Spleen (tissue), 11 donors: Measurements from ENCODE around the gene KRT12. TPM values are rescaled to one million over a fixed set of nuclear protein-coding genes. Genes with fewer than 3 reads are reported as not detected.

Experiments used
- DNase-seq: peaks from one replicate; pipeline ENCODE4 v3.0.0-alpha.2; 2020
- H3K27ac ChIP-seq, 8 donors: fragments of 200-600 bp; sonication (generic) in 7 of 8; 1 replicate in 4 of 8; 2 replicates in 4 of 8; pipeline versions ENCODE4 v1.5.0 to v1.8.0; 2016 to 2021; ENCODE audit warnings: inconsistent platforms in 4 of 8, mild to moderate bottlenecking in 4 of 8, moderate library complexity in 1 of 8
- H3K27me3 ChIP-seq, 7 donors: fragments of 200-600 bp; sonication (generic) in 6 of 7; replicated peaks in 1 of 7; 1 replicate in 4 of 7; 2 replicates in 3 of 7; pipeline versions ENCODE4 v1.5.0 to v1.8.0; 2016 to 2021; ENCODE audit warnings: inconsistent platforms in 3 of 7, mild to moderate bottlenecking in 1 of 7
- H3K36me3 ChIP-seq, 6 donors: fragments of 200-600 bp; sonication (generic) in 5 of 6; 1 replicate in 4 of 6; 2 replicates in 2 of 6; pipeline versions ENCODE4 v1.5.0 to v1.8.0; 2016 to 2021; ENCODE audit warnings: inconsistent platforms in 2 of 6
- H3K4me1 ChIP-seq, 6 donors: fragments of 200-600 bp; sonication (generic) in 5 of 6; 1 replicate in 3 of 6; 2 replicates in 3 of 6; pipeline versions ENCODE4 v1.5.0 to v1.8.0; 2016 to 2021; ENCODE audit warnings: inconsistent platforms in 3 of 6
- H3K4me3 ChIP-seq, 8 donors: fragments of 200-600 bp; sonication (generic) in 7 of 8; 1 replicate in 4 of 8; 2 replicates in 4 of 8; pipeline versions ENCODE4 v1.5.0 to v1.8.0; 2016 to 2021; ENCODE audit warnings: inconsistent platforms in 4 of 8, mild to moderate bottlenecking in 4 of 8, moderate library complexity in 2 of 8
- H3K9me3 ChIP-seq, 8 donors: fragments of 200-600 bp; sonication (generic) in 7 of 8; 1 replicate in 4 of 8; 2 replicates in 4 of 8; pipeline versions ENCODE4 v1.5.0 to v1.8.0; 2016 to 2021; ENCODE audit warnings: inconsistent platforms in 4 of 8
- POLR2A ChIP-seq, 3 donors: fragments of 450-650 bp; IDR thresholded peaks; one replicate each; pipeline ENCODE4 v1.5.1; 2017; ENCODE audit warnings: antibody characterized with exemption in 3 of 3, mild to moderate bottlenecking in 1 of 3
- POLR2AphosphoS5 ChIP-seq, 3 donors: sonication (generic); formaldehyde crosslinking; IDR thresholded peaks; one replicate each; pipeline ENCODE4 v1.5.1; 2017; ENCODE audit warnings: antibody characterized with exemption in 3 of 3
- WGBS, 5 donors: extraction: QIAGEN DNeasy Blood & Tissue Kit in 3 of 5; methylation state at CpG; one replicate each; pipeline versions ENCODE4 v1.1.5 to v1.1.7; 2013 to 2018; 5-methylcytosine and 5-hydroxymethylcytosine counted together
- intact Hi-C: fragments of 100-400 bp; cut with DNase I; formaldehyde crosslinking; loops from one replicate; pipeline ENCODE4 v1.15.0; 2023; ENCODE audit warnings: low total_unique reads
- polyA plus RNA-seq, 3 donors: library from polyadenylated mRNA; stranded (reverse); fragments of 200-250 nt; gene quantifications; one replicate each; pipeline ENCODE4 v1.2.1, GENCODE V29; 2013
- total RNA-seq, 7 donors: library from RNA; depleted of rRNA in 3 of 7; stranded (reverse); fragments of >200 nt in 3 of 7; fragmentation: NEBNext Ultra II Directional in 4 of 7; extraction: Animal tissue kit (Norgen Biotek cat#: 25700) in 4 of 7; gene quantifications; one replicate each; pipeline versions ENCODE4 v1.1.0 to v1.2.1, GENCODE V29; 2016 to 2021
- TF ChIP-seq, protein P1 (sequence below), 11 experiments: fragments of 200-600 bp in 7 of 11; fragments of 450-650 bp in 4 of 11; sonication (generic) in 4 of 11; IDR thresholded peaks in 8 of 11; conservative IDR thresholded peaks in 3 of 11; 1 replicate in 7 of 11; 2 replicates in 4 of 11; pipeline versions ENCODE4 v1.4.0 to v1.8.0; 2016 to 2021; ENCODE audit warnings: antibody characterized with exemption in 11 of 11, inconsistent platforms in 4 of 11, mild to moderate bottlenecking in 1 of 11
- donor health status: healthy with polysubstance abuse.
- donor health status: DM: no; HTN: no; CAD: no; lungs with moderate emphysema.
- donor health status: DM: no; HTN: no; CAD: no.
- donor health status: Bipolar disorder and iron deficiency.
- donor health status: healthy.
- donor health status: DM: no; HTN: no; CAD: no.
- donor health status: DM: yes; HTN: yes; CAD: no.

Gene KRT12
- total and polyA plus RNA-seq, 10 donors, result not detected

- 58 to 67% (median 60%) methylated on average over 3 of the region's 3 CpGs for whole genome bisulfite sequencing, 5 donors
- H3K4me1 ChIP-seq, result no peaks in the 10 kb centered on the region
- DNase-seq, result no peak
- no peak overlapping the region for H3K4me3 ChIP-seq
- no peak overlapping the region for H3K27ac ChIP-seq
- TF ChIP-seq POLR2A (IDR thresholded peaks at IDR 0.05) (no peak), POLR2AphosphoS5 (IDR thresholded peaks at IDR 0.05) (no peak)
- TF ChIP-seq, protein P1, sequence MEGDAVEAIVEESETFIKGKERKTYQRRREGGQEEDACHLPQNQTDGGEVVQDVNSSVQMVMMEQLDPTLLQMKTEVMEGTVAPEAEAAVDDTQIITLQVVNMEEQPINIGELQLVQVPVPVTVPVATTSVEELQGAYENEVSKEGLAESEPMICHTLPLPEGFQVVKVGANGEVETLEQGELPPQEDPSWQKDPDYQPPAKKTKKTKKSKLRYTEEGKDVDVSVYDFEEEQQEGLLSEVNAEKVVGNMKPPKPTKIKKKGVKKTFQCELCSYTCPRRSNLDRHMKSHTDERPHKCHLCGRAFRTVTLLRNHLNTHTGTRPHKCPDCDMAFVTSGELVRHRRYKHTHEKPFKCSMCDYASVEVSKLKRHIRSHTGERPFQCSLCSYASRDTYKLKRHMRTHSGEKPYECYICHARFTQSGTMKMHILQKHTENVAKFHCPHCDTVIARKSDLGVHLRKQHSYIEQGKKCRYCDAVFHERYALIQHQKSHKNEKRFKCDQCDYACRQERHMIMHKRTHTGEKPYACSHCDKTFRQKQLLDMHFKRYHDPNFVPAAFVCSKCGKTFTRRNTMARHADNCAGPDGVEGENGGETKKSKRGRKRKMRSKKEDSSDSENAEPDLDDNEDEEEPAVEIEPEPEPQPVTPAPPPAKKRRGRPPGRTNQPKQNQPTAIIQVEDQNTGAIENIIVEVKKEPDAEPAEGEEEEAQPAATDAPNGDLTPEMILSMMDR (IDR thresholded peaks at IDR 0.05 in 8 of 11, conservative IDR thresholded peaks at IDR 0.05 in 3 of 11), result no peak
- intact Hi-C loops, result no loop called here
- H3K9me3 ChIP-seq, result no peaks in the 10 kb centered on the region
- peaks cover 0 to 15% (median 0%) of the 10 kb centered on the region in 7 donors for H3K27me3 ChIP-seq
- no peaks in the 10 kb centered on the region for H3K36me3 ChIP-seq
Measured at GRCh38 chr17:40843242-40843641, 23.8 kb downstream of the KRT12 start.

DNA sequence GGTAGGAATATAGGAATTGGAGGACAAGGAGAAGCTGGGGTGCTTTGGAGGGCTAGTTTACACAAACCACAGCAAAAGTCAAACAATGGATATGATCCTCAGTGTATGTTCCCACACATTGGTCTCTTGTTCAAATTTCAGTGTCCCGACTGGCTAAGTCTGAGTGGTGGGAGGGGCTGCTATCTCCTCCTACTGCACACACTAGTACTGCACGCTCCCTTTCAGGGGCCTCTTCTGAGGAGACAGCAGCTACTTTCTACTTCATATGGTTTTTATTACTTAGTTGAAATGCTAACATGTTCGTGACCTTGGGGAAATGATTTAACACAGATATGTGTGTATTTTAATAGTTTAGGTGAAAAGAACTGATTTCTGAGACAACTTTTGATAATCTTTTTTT lies 25.8 kb downstream of the KRT12 start:
- DNase-seq, result no peak
- 83 to 90% (median 88%) methylated on average over 3 of the region's 3 CpGs for WGBS, 5 donors
- Histone ChIP-seq H3K4me3 (no peak overlapping the region), H3K4me1 (no peaks in the 10 kb centered on the region), H3K27ac (no peak overlapping the region), H3K9me3 (no peaks in the 10 kb centered on the region), H3K36me3 (peaks cover 0 to 3% (median 0%) of the 10 kb centered on the region in 6 donors), H3K27me3 (peaks cover 0 to 9% (median 0%) of the 10 kb centered on the region in 7 donors)
- TF ChIP-seq, protein P1 (IDR thresholded peaks at IDR 0.05 in 8 of 11, conservative IDR thresholded peaks at IDR 0.05 in 3 of 11), result no peak
- TF ChIP-seq POLR2AphosphoS5 (IDR thresholded peaks at IDR 0.05) (no peak), POLR2A (IDR thresholded peaks at IDR 0.05) (no peak)
- intact Hi-C loops, result no loop called here

- intact Hi-C loops, result no loop called here
- 61 to 68% (median 65%) methylated on average over 3 of the region's 3 CpGs for WGBS, 5 donors
- no peaks in the 10 kb centered on the region for H3K4me1 ChIP-seq
- H3K4me3 ChIP-seq, result no peak overlapping the region
- no peak for DNase-seq
- H3K27me3 ChIP-seq, result no peaks in the 10 kb centered on the region
- no peaks in the 10 kb centered on the region for H3K9me3 ChIP-seq
- TF ChIP-seq POLR2A (IDR thresholded peaks at IDR 0.05) (no peak), POLR2AphosphoS5 (IDR thresholded peaks at IDR 0.05) (no peak)
- TF ChIP-seq, protein P1 (IDR thresholded peaks at IDR 0.05 in 8 of 11, conservative IDR thresholded peaks at IDR 0.05 in 3 of 11), result no peak
- no peak overlapping the region for H3K27ac ChIP-seq
- peaks cover 0 to 21% (median 3%) of the 10 kb centered on the region in 6 donors for H3K36me3 ChIP-seq
Measured at GRCh38 chr17:40839194-40839593, 27.8 kb downstream of the KRT12 start.

GRCh38 chr17:40836020-40836419 lies 31.0 kb downstream of the KRT12 start:
- no peak for TF ChIP-seq POLR2AphosphoS5 (IDR thresholded peaks at IDR 0.05)
- TF ChIP-seq POLR2A (IDR thresholded peaks at IDR 0.05), result no peak
- TF ChIP-seq, protein P1 (IDR thresholded peaks at IDR 0.05 in 8 of 11, conservative IDR thresholded peaks at IDR 0.05 in 3 of 11), result no peak
- intact Hi-C loops, result no loop called here

More at GRCh38 chr17:40836020-40836419, 31.0 kb downstream of the KRT12 start:
- WGBS, 5 donors, result 93 to 99% (median 97%) methylated on average over 4 of the region's 4 CpGs
- H3K4me3 ChIP-seq, result no peak overlapping the region
- H3K4me1 ChIP-seq, result no peaks in the 10 kb centered on the region
- no peaks in the 10 kb centered on the region for H3K27me3 ChIP-seq
- peaks cover 0 to 23% (median 3%) of the 10 kb centered on the region in 6 donors for H3K36me3 ChIP-seq
- H3K27ac ChIP-seq, result no peak overlapping the region
- no peaks in the 10 kb centered on the region for H3K9me3 ChIP-seq
- no peak for DNase-seq
